Measurements from ENCODE around the gene COL18A1.

Gene COL18A1

DNA sequence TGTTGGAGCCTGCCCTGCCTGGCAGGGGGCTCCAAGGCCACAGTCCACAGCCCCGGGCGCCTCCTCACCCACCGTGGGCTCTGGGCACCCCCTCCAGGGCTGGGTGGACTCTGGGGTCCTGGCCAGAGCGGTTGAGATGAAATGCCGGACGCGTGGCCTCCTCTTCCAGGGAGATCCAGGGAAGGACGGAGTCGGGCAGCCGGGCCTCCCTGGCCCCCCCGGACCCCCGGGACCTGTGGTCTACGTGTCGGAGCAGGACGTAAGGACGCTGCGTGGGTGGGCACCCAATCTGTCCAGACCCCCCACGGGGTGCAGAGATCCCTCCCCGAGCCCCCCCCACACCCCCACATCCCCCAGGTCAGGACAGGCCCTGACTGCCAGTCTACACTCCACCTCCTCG lies 86.1 kb downstream of the COL18A1 start:
- TF ChIP-seq ZC3H10 (CRISPR knock-in tag; IDR thresholded peaks at IDR 0.05) (no peak), GLIS3 (CRISPR knock-in tag; IDR thresholded peaks at IDR 0.05) (no peak), PPARA (CRISPR knock-in tag; IDR thresholded peaks at IDR 0.05; ENCODE audit: borderline replicate concordance) (no peak), ZFP3 (CRISPR knock-in tag; IDR thresholded peaks at IDR 0.05) (no peak), ESRRG (CRISPR knock-in tag; IDR thresholded peaks at IDR 0.05) (no peak), OSR1 (CRISPR knock-in tag; IDR thresholded peaks at IDR 0.05) (no peak), CSDC2 (CRISPR knock-in tag; IDR thresholded peaks at IDR 0.05) (no peak), ZNF565 (CRISPR knock-in tag; conservative IDR thresholded peaks at IDR 0.05; ENCODE audit: low read depth) (no peak), BACH2 (CRISPR knock-in tag; IDR thresholded peaks at IDR 0.05; ENCODE audit: borderline replicate concordance) (no peak), ISL1 (CRISPR knock-in tag; IDR thresholded peaks at IDR 0.05) (no peak), SNAI2 (CRISPR knock-in tag; IDR thresholded peaks at IDR 0.05) (no peak), ZFP30 (CRISPR knock-in tag; IDR thresholded peaks at IDR 0.05) (no peak), TCF4 (CRISPR knock-in tag; IDR thresholded peaks at IDR 0.05; ENCODE audit: borderline replicate concordance) (no peak)
- TF ChIP-seq, protein P1, sequence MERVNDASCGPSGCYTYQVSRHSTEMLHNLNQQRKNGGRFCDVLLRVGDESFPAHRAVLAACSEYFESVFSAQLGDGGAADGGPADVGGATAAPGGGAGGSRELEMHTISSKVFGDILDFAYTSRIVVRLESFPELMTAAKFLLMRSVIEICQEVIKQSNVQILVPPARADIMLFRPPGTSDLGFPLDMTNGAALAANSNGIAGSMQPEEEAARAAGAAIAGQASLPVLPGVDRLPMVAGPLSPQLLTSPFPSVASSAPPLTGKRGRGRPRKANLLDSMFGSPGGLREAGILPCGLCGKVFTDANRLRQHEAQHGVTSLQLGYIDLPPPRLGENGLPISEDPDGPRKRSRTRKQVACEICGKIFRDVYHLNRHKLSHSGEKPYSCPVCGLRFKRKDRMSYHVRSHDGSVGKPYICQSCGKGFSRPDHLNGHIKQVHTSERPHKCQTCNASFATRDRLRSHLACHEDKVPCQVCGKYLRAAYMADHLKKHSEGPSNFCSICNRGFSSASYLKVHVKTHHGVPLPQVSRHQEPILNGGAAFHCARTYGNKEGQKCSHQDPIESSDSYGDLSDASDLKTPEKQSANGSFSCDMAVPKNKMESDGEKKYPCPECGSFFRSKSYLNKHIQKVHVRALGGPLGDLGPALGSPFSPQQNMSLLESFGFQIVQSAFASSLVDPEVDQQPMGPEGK (CRISPR knock-in tag; IDR thresholded peaks at IDR 0.05; ENCODE audit: borderline replicate concordance) = no peak
- TF ChIP-seq, protein P2, sequence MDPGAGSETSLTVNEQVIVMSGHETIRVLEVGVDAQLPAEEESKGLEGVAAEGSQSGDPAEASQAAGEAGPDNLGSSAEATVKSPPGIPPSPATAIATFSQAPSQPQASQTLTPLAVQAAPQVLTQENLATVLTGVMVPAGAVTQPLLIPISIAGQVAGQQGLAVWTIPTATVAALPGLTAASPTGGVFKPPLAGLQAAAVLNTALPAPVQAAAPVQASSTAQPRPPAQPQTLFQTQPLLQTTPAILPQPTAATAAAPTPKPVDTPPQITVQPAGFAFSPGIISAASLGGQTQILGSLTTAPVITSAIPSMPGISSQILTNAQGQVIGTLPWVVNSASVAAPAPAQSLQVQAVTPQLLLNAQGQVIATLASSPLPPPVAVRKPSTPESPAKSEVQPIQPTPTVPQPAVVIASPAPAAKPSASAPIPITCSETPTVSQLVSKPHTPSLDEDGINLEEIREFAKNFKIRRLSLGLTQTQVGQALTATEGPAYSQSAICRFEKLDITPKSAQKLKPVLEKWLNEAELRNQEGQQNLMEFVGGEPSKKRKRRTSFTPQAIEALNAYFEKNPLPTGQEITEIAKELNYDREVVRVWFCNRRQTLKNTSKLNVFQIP (CRISPR knock-in tag; IDR thresholded peaks at IDR 0.05; ENCODE audit: borderline replicate concordance, low read depth) = no peak
- ATAC-seq = no peak

DNA sequence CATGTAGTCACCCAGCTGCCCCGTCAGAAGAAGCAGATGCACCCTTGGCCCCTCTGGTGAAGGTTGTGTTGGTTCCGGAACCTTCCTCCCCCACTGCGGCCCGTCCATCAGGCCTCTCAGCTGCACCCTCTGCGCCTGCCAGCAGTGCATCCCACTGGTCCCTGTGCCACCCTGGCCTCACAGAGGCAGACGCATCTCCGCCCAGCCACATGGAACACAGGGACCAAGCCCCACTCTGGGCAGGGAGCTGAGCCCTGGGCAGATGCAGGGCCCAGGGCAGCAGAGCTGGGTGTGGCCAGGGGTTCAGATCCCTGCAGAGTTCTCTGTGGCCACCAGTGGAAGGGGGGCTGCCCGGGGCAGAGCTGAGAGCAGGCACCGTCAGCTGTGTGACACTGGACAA lies 86.7 kb downstream of the COL18A1 start:
- TF ChIP-seq ISL1 (CRISPR knock-in tag; IDR thresholded peaks at IDR 0.05) (no peak), TCF4 (CRISPR knock-in tag; IDR thresholded peaks at IDR 0.05; ENCODE audit: borderline replicate concordance) (no peak), RARB (CRISPR knock-in tag; IDR thresholded peaks at IDR 0.05) (no peak), ZNF565 (CRISPR knock-in tag; conservative IDR thresholded peaks at IDR 0.05; ENCODE audit: low read depth) (no peak), TOX (CRISPR knock-in tag; IDR thresholded peaks at IDR 0.05; ENCODE audit: borderline replicate concordance) (no peak), ZFP3 (CRISPR knock-in tag; IDR thresholded peaks at IDR 0.05) (no peak), ARNTL (CRISPR knock-in tag; IDR thresholded peaks at IDR 0.05; ENCODE audit: borderline replicate concordance, low read depth) (no peak), ZNF8 (CRISPR knock-in tag; IDR thresholded peaks at IDR 0.05) (no peak), PPARA (CRISPR knock-in tag; IDR thresholded peaks at IDR 0.05; ENCODE audit: borderline replicate concordance) (no peak)
- TF ChIP-seq, protein P3, sequence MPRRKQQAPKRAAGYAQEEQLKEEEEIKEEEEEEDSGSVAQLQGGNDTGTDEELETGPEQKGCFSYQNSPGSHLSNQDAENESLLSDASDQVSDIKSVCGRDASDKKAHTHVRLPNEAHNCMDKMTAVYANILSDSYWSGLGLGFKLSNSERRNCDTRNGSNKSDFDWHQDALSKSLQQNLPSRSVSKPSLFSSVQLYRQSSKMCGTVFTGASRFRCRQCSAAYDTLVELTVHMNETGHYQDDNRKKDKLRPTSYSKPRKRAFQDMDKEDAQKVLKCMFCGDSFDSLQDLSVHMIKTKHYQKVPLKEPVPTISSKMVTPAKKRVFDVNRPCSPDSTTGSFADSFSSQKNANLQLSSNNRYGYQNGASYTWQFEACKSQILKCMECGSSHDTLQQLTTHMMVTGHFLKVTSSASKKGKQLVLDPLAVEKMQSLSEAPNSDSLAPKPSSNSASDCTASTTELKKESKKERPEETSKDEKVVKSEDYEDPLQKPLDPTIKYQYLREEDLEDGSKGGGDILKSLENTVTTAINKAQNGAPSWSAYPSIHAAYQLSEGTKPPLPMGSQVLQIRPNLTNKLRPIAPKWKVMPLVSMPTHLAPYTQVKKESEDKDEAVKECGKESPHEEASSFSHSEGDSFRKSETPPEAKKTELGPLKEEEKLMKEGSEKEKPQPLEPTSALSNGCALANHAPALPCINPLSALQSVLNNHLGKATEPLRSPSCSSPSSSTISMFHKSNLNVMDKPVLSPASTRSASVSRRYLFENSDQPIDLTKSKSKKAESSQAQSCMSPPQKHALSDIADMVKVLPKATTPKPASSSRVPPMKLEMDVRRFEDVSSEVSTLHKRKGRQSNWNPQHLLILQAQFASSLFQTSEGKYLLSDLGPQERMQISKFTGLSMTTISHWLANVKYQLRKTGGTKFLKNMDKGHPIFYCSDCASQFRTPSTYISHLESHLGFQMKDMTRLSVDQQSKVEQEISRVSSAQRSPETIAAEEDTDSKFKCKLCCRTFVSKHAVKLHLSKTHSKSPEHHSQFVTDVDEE (CRISPR knock-in tag; IDR thresholded peaks at IDR 0.05) = no peak
- TF ChIP-seq, protein P4, sequence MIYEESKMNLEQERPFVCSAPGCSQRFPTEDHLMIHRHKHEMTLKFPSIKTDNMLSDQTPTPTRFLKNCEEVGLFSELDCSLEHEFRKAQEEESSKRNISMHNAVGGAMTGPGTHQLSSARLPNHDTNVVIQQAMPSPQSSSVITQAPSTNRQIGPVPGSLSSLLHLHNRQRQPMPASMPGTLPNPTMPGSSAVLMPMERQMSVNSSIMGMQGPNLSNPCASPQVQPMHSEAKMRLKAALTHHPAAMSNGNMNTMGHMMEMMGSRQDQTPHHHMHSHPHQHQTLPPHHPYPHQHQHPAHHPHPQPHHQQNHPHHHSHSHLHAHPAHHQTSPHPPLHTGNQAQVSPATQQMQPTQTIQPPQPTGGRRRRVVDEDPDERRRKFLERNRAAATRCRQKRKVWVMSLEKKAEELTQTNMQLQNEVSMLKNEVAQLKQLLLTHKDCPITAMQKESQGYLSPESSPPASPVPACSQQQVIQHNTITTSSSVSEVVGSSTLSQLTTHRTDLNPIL (CRISPR knock-in tag; IDR thresholded peaks at IDR 0.05; ENCODE audit: low read depth) = no peak
- no peak for ATAC-seq

DNA sequence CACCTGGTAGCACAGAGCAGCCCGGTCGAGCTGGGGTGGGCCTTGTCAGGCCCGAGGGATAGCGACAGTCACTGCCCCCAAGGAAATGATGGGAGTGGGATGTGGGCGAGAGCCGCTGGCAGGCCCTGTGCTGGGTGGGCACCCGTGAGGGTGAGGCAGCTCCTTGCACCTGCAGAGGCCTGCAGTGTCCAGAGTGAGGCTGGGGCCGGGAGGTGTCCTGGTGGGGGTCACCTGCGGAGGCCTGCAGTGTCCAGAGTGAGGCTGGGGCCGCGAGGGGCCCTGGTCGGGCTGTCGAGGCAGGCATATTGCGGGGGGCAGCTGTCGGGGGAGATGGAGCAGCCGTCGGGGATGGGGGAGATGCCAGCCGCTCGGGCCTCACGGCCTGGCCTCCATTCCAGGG lies 87.8 kb downstream of the COL18A1 start:
- TF ChIP-seq TCF4 (CRISPR knock-in tag; IDR thresholded peaks at IDR 0.05; ENCODE audit: borderline replicate concordance) = no peak
- no peak for TF ChIP-seq PPARA (CRISPR knock-in tag; IDR thresholded peaks at IDR 0.05; ENCODE audit: borderline replicate concordance)
- TF ChIP-seq SNAI2 (CRISPR knock-in tag; IDR thresholded peaks at IDR 0.05) = no peak
- no peak for ATAC-seq

DNA sequence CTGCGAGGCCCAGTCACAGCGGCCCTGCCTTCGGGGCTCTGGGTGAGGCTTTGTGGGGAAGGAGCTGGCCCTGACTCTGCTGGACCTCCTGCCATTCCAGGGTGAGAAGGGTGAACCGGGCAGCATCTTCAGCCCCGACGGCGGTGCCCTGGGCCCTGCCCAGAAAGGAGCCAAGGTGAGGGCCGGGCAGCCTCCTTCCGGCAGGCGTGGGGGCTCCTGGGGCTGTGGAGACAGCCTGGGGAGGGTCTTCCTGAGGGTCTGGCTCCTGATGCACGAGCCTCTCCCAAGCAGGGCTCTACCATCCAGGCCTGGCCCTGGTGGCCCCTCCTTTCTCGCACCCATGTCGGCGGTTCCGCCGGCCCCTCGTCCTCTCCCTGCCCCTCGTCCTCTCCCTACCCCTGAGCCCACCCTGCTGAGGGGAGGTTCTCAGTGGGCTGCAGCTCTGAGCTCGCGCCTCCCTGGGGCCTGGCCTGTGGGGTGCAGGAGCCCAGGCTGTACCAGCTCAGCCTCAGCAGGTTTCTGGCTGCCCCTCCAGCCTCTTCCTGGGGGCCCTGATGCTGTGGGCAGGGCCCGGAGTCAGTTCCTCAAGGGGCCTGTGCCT lies 88.5 kb downstream of the COL18A1 start:
- no peak for ATAC-seq
- no peak for TF ChIP-seq GLIS3 (CRISPR knock-in tag; IDR thresholded peaks at IDR 0.05)
- no peak for TF ChIP-seq ZNF70 (CRISPR knock-in tag; IDR thresholded peaks at IDR 0.05)
- TF ChIP-seq TCF4 (CRISPR knock-in tag; IDR thresholded peaks at IDR 0.05; ENCODE audit: borderline replicate concordance) = no peak
- TF ChIP-seq, protein P5, sequence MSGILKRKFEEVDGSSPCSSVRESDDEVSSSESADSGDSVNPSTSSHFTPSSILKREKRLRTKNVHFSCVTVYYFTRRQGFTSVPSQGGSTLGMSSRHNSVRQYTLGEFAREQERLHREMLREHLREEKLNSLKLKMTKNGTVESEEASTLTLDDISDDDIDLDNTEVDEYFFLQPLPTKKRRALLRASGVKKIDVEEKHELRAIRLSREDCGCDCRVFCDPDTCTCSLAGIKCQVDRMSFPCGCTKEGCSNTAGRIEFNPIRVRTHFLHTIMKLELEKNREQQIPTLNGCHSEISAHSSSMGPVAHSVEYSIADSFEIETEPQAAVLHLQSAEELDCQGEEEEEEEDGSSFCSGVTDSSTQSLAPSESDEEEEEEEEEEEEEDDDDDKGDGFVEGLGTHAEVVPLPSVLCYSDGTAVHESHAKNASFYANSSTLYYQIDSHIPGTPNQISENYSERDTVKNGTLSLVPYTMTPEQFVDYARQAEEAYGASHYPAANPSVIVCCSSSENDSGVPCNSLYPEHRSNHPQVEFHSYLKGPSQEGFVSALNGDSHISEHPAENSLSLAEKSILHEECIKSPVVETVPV (CRISPR knock-in tag; IDR thresholded peaks at IDR 0.05) = no peak
- TF ChIP-seq ZC3H10 (CRISPR knock-in tag; IDR thresholded peaks at IDR 0.05) = no peak
- TF ChIP-seq ISL1 (CRISPR knock-in tag; IDR thresholded peaks at IDR 0.05) = no peak
- TF ChIP-seq, protein P2 (CRISPR knock-in tag; IDR thresholded peaks at IDR 0.05; ENCODE audit: borderline replicate concordance, low read depth) = no peak
- no peak for TF ChIP-seq ZFP3 (CRISPR knock-in tag; IDR thresholded peaks at IDR 0.05)
